HCT116 (cell line): ENCODE data around the gene RPTOR.

Source experiments
- EZH2 ChIP-seq: fragments of 200-600 bp; sonication (generic); IDR thresholded peaks from 2 replicates; pipeline ENCODE4 v1.6.1; 2017; ENCODE audit warnings: antibody characterized with exemption, mixed run types
- EZH2phosphoT487 ChIP-seq: fragments of 200-600 bp; IDR thresholded peaks from 2 replicates; pipeline ENCODE4 v1.6.1; 2018; ENCODE audit warnings: antibody characterized with exemption, borderline replicate concordance
- FOSL1 ChIP-seq: IDR thresholded peaks from 2 replicates; pipeline ENCODE4 v1.6.1; 2012; ENCODE audit warnings: low read depth
- JUND ChIP-seq: IDR thresholded peaks from 2 replicates; pipeline ENCODE4 v1.6.1; 2012
- POLR2A ChIP-seq: IDR thresholded peaks from 2 replicates; pipeline ENCODE4 v1.7.0; 2011; ENCODE audit warnings: borderline replicate concordance; ENCODE audit not compliant: insufficient read depth, insufficient read length; ENCODE audit errors: extremely low read depth
- POLR2AphosphoS5 ChIP-seq: IDR thresholded peaks from 2 replicates; pipeline ENCODE4 v1.6.1; 2011; ENCODE audit warnings: mild to moderate bottlenecking, low read depth, low read length, moderate library complexity
- ZNF274 ChIP-seq: fragments of 200-500 bp; sonication (Bioruptor generic); IDR thresholded peaks from 2 replicates; pipeline ENCODE4 v1.6.1; 2014; ENCODE audit warnings: mild to moderate bottlenecking, low read depth, low read length, inconsistent platforms
- TF ChIP-seq, protein P1 (sequence below), 3 experiments: fragments of 200-600 bp in 1 of 3; sonication (generic) in 1 of 3; IDR thresholded peaks in 2 of 3; conservative IDR thresholded peaks in 1 of 3; 2 replicates each; pipeline ENCODE4 v1.5.1; 2012 to 2017; ENCODE audit warnings: low read depth in 2 of 3, low read length in 2 of 3, antibody characterized with exemption in 1 of 3, borderline replicate concordance in 1 of 3, control low read depth in 1 of 3, mild to moderate bottlenecking in 1 of 3, mixed read lengths in 1 of 3, mixed run types in 1 of 3, moderate library complexity in 1 of 3; ENCODE audit not compliant: insufficient read depth in 1 of 3

DNA sequence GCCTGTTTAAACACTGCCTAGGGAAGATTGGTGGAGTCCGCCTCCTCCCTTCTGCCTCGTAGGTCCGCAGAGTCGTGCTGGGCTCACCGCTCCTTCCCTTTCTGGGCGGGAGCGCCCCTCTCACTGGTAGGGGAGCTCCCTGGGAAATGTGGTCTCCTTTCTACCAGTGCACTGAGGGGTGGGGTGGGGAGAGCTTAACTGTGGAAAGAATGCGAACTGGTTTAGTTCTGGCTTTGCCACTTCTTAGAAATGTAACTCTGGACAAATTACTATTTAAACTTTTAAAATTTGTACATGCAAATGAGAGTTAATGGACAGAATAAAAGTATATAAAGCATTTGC lies 105.7 kb downstream of the RPTOR start:
- TF ChIP-seq, protein P1, sequence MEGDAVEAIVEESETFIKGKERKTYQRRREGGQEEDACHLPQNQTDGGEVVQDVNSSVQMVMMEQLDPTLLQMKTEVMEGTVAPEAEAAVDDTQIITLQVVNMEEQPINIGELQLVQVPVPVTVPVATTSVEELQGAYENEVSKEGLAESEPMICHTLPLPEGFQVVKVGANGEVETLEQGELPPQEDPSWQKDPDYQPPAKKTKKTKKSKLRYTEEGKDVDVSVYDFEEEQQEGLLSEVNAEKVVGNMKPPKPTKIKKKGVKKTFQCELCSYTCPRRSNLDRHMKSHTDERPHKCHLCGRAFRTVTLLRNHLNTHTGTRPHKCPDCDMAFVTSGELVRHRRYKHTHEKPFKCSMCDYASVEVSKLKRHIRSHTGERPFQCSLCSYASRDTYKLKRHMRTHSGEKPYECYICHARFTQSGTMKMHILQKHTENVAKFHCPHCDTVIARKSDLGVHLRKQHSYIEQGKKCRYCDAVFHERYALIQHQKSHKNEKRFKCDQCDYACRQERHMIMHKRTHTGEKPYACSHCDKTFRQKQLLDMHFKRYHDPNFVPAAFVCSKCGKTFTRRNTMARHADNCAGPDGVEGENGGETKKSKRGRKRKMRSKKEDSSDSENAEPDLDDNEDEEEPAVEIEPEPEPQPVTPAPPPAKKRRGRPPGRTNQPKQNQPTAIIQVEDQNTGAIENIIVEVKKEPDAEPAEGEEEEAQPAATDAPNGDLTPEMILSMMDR (IDR thresholded peaks at IDR 0.05 in 2 of 3, conservative IDR thresholded peaks at IDR 0.05 in 1 of 3; ENCODE audit: borderline replicate concordance in 1 of 3, insufficient read depth in 1 of 3, low read depth in 2 of 3, low read length in 2 of 3) = no peak
- TF ChIP-seq EZH2 = no peak
- no peak for TF ChIP-seq POLR2A
- no peak for TF ChIP-seq EZH2phosphoT487
- TF ChIP-seq JUND = no peak
- no peak for TF ChIP-seq ZNF274
- TF ChIP-seq POLR2AphosphoS5 = no peak
- TF ChIP-seq FOSL1 = no peak
